Astrocyte (in vitro differentiated cells and primary cell): ENCODE results near the gene MUC13. TPM values are rescaled to one million over a fixed set of nuclear protein-coding genes. Genes with fewer than 3 reads are reported as not detected.

Experiments used
- DNase-seq: peaks from one replicate; pipeline ENCODE4 v3.0.0-alpha.2; 2010; ENCODE audit warnings: low read depth
- FAIRE-seq: peaks from 2 replicates; lab custom pipeline; 2011; peaks lifted over from hg19 to GRCh38; lab: Jason Lieb, UNC
- H2AFZ ChIP-seq: 2 replicates; pipeline ENCODE4 v1.6.0; 2012; ENCODE audit warnings: low read depth, low read length, inconsistent platforms
- H3K27ac ChIP-seq: 2 replicates; pipeline ENCODE4 v1.5.1; 2011; ENCODE audit warnings: low read depth, low read length, inconsistent platforms
- H3K27me3 ChIP-seq: 2 replicates; pipeline ENCODE4 v1.6.0; 2011; ENCODE audit warnings: low read length, inconsistent platforms; ENCODE audit not compliant: insufficient read depth
- H3K36me3 ChIP-seq: 2 replicates; pipeline ENCODE4 v1.5.1; 2011; ENCODE audit warnings: low read length, inconsistent platforms; ENCODE audit not compliant: insufficient read depth
- H3K4me1 ChIP-seq: 2 replicates; pipeline ENCODE4 v1.5.1; 2011; ENCODE audit warnings: low read length, inconsistent platforms; ENCODE audit not compliant: insufficient read depth
- H3K4me2 ChIP-seq: 2 replicates; pipeline ENCODE4 v1.6.0; 2012; ENCODE audit warnings: low read length, inconsistent platforms
- H3K4me3 ChIP-seq: 2 replicates; pipeline ENCODE4 v1.5.1; 2011; ENCODE audit warnings: low read depth, mild to moderate bottlenecking, low read length, inconsistent platforms; ENCODE audit not compliant: insufficient read depth
- H3K79me2 ChIP-seq: 2 replicates; pipeline ENCODE4 v1.6.0; 2012; ENCODE audit warnings: mild to moderate bottlenecking, low read length, inconsistent platforms; ENCODE audit not compliant: insufficient read depth
- H3K9ac ChIP-seq: 2 replicates; pipeline ENCODE4 v1.6.0; 2012; ENCODE audit warnings: mild to moderate bottlenecking, low read length, inconsistent platforms
- H3K9me3 ChIP-seq: 2 replicates; pipeline ENCODE4 v1.5.1; 2012; ENCODE audit warnings: low read depth, mild to moderate bottlenecking, low read length, inconsistent platforms; ENCODE audit not compliant: insufficient read depth
- H4K20me1 ChIP-seq: 2 replicates; pipeline ENCODE4 v1.6.0; 2012; ENCODE audit warnings: low read length, inconsistent platforms; ENCODE audit not compliant: insufficient read depth
- H3K27ac Mint-ChIP-seq: one replicate; pipeline ENCODE4 v1.8.0; 2021; ENCODE audit warnings: mild to moderate bottlenecking, mixed read lengths; ENCODE audit not compliant: unreplicated experiment
- H3K27me3 Mint-ChIP-seq: one replicate; pipeline ENCODE4 v1.8.0; 2021; ENCODE audit warnings: low read depth, mixed read lengths; ENCODE audit not compliant: unreplicated experiment
- H3K36me3 Mint-ChIP-seq: one replicate; pipeline ENCODE4 v1.8.0; 2021; ENCODE audit warnings: low read depth, mixed read lengths; ENCODE audit not compliant: unreplicated experiment
- H3K4me1 Mint-ChIP-seq: one replicate; pipeline ENCODE4 v1.8.0; 2021; ENCODE audit warnings: low read depth, mixed read lengths; ENCODE audit not compliant: unreplicated experiment
- H3K4me3 Mint-ChIP-seq: one replicate; pipeline ENCODE4 v1.8.0; 2021; ENCODE audit warnings: mild to moderate bottlenecking, moderate library complexity, mixed read lengths; ENCODE audit not compliant: unreplicated experiment
- H3K9me3 Mint-ChIP-seq: one replicate; pipeline ENCODE4 v1.8.0; 2021; ENCODE audit warnings: mild to moderate bottlenecking, mixed read lengths; ENCODE audit not compliant: unreplicated experiment
- EZH2 ChIP-seq: IDR thresholded peaks from 2 replicates; pipeline ENCODE4 v1.6.1; 2012; ENCODE audit warnings: mild to moderate bottlenecking, low read length, inconsistent platforms; ENCODE audit not compliant: insufficient read depth
- total RNA-seq: library from RNA; stranded (reverse); gene quantifications from 2 replicates; pipeline ENCODE4 v1.2.1, GENCODE V29; 2021
- TF ChIP-seq, protein P1 (sequence below): IDR thresholded peaks from 2 replicates; pipeline ENCODE4 v1.5.1; 2011; ENCODE audit warnings: low read depth, mild to moderate bottlenecking, inconsistent platforms, low read length, moderate library complexity; ENCODE audit not compliant: insufficient read depth

The MUC13 gene
- total RNA-seq, 1 donor from 2014 or later: not detected

DNA sequence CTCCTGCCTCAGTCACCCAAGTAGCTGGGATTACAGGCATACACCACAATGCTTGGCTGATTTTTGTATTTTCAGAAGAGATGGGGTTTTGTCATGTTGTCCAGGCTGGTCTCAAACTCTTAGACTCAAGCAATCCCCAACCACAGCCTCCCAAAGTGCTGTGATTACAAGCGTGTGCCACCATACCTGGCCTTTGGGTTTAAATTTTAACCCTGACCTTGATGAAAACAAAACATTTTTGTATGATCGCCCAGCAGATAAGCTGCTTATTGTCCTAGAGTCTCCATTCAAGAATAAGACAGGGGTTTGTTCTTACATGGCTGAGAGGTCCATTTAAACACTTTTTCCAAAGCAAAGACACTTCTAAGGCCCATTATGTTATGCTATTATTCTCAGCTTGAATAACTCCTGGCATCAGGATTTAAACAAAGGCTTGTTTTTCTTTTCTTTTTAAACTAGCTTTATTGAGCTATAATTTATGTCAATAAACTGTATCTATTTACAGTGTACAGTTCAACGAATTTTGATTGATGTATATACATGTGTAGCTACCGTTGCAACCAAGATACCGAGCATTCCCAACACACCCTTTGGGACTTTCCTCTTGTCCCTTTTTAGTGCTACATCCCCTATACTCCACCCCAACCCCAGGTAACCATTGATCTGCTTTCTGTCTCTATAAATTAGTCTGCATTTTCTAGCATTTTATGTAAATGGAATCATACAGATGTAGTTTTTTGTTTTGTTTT is 1.4 kb upstream of the MUC13 start:
- TF ChIP-seq, protein P1, sequence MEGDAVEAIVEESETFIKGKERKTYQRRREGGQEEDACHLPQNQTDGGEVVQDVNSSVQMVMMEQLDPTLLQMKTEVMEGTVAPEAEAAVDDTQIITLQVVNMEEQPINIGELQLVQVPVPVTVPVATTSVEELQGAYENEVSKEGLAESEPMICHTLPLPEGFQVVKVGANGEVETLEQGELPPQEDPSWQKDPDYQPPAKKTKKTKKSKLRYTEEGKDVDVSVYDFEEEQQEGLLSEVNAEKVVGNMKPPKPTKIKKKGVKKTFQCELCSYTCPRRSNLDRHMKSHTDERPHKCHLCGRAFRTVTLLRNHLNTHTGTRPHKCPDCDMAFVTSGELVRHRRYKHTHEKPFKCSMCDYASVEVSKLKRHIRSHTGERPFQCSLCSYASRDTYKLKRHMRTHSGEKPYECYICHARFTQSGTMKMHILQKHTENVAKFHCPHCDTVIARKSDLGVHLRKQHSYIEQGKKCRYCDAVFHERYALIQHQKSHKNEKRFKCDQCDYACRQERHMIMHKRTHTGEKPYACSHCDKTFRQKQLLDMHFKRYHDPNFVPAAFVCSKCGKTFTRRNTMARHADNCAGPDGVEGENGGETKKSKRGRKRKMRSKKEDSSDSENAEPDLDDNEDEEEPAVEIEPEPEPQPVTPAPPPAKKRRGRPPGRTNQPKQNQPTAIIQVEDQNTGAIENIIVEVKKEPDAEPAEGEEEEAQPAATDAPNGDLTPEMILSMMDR: no peak
- TF ChIP-seq EZH2: no peak
- no peaks in the 10 kb centered on the region for H3K79me2 ChIP-seq
- no peak for DNase-seq
- no peaks in the 10 kb centered on the region for H3K36me3 Mint-ChIP-seq
- H4K20me1 ChIP-seq: no peaks in the 10 kb centered on the region
- no peak overlapping the region for H2AFZ ChIP-seq
- FAIRE-seq: no peak
- no peak overlapping the region for H3K27ac Mint-ChIP-seq
- no peaks in the 10 kb centered on the region for H3K9me3 ChIP-seq
- peaks cover 9% of the 10 kb centered on the region for H3K27me3 Mint-ChIP-seq
- no peaks in the 10 kb centered on the region for H3K36me3 ChIP-seq
- H3K4me2 ChIP-seq: no peak overlapping the region
- H3K9ac ChIP-seq: no peak overlapping the region
- H3K9me3 Mint-ChIP-seq: peaks cover 2% of the 10 kb centered on the region
- H3K27ac ChIP-seq: no peak overlapping the region
- no peaks in the 10 kb centered on the region for H3K4me1 ChIP-seq
- no peaks in the 10 kb centered on the region for H3K4me1 Mint-ChIP-seq
- H3K27me3 ChIP-seq: no peaks in the 10 kb centered on the region
- H3K4me3 Mint-ChIP-seq: no peak overlapping the region
- H3K4me3 ChIP-seq: no peak overlapping the region

DNA sequence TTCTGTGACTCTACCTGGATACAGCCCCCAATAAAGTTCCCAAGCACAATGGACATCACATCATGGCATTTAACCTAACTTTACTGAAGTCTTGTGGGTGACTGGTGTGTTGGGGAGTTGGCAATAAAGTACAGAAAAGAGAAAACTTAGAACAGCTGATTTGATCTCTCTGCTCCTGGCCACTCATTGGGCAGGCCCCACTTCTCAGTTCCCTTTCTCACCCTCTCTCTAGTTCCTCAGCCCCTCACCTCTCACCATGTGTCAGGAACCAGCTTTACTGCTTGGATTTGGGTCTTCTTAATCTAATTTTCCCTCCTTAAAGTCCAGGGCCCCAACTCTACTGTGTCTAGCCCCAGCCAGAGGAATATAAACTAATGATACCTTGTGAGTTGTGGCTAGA is 713 bp upstream of the MUC13 start:
- H3K4me1 Mint-ChIP-seq: no peaks in the 10 kb centered on the region
- DNase-seq: no peak
- no peak for FAIRE-seq
- H2AFZ ChIP-seq: no peak overlapping the region
- H3K27me3 ChIP-seq: no peaks in the 10 kb centered on the region
- no peak overlapping the region for H3K9ac ChIP-seq
- no peak for TF ChIP-seq EZH2
- TF ChIP-seq, protein P1: no peak
- no peaks in the 10 kb centered on the region for H3K36me3 Mint-ChIP-seq
- H3K79me2 ChIP-seq: no peaks in the 10 kb centered on the region
- H3K4me1 ChIP-seq: no peaks in the 10 kb centered on the region
- H3K27ac ChIP-seq: no peak overlapping the region
- H3K27ac Mint-ChIP-seq: no peak overlapping the region
- no peak overlapping the region for H3K4me3 Mint-ChIP-seq
- H3K27me3 Mint-ChIP-seq: peaks cover 12% of the 10 kb centered on the region
- no peaks in the 10 kb centered on the region for H3K9me3 ChIP-seq
- no peak overlapping the region for H3K4me3 ChIP-seq
- H3K4me2 ChIP-seq: no peak overlapping the region
- no peaks in the 10 kb centered on the region for H4K20me1 ChIP-seq
- peaks cover 2% of the 10 kb centered on the region for H3K9me3 Mint-ChIP-seq
- H3K36me3 ChIP-seq: no peaks in the 10 kb centered on the region
